Measurements from ENCODE around the gene UQCRQ.
A peak's percentile ranks its signal among the peaks of the same experiment; 100 is the strongest.

UQCRQ gene

GRCh38 chr5:132866342-132867045, at the start of gene UQCRQ, which contains the start of gene GDF9:
Gene UQCRQ (plus strand): TSS chr5:132866642. CDS start chr5:132866882, 240 bp downstream.
Gene GDF9 (minus strand): TSS chr5:132866469. CDS start chr5:132864533, 1,936 bp downstream.
- H3K36me3 ChIP-seq (ENCODE audit: control insufficient read depth, insufficient read depth, low read length), result no peaks in the 10 kb centered on the region
- peak within 1 kb of the TSS; percentile 92 for H3K4me3 ChIP-seq (ENCODE audit: low read length)
- H3K4me1 ChIP-seq (ENCODE audit: control insufficient read depth, insufficient read depth, low read length), result peaks cover 4% of the 10 kb centered on the region
- H3K9ac ChIP-seq (ENCODE audit: low read length), result peak within 1 kb of the TSS; percentile 94
- H3K9me3 ChIP-seq (ENCODE audit: control insufficient read depth, low read length), result no peaks in the 10 kb centered on the region
- no peaks in the 10 kb centered on the region for H3K27me3 ChIP-seq (ENCODE audit: control insufficient read depth, insufficient read depth, low read length)

GRCh38 chr5:132817011-132817410, 49.4 kb upstream of the UQCRQ start:
- H3K9ac ChIP-seq (ENCODE audit: low read length), result no peak overlapping the region
- H3K36me3 ChIP-seq (ENCODE audit: control insufficient read depth, insufficient read depth, low read length), result no peaks in the 10 kb centered on the region
- no peaks in the 10 kb centered on the region for H3K9me3 ChIP-seq (ENCODE audit: control insufficient read depth, low read length)
- peaks cover 6% of the 10 kb centered on the region for H3K27me3 ChIP-seq (ENCODE audit: control insufficient read depth, insufficient read depth, low read length)
- H3K4me1 ChIP-seq (ENCODE audit: control insufficient read depth, insufficient read depth, low read length), result peaks cover 7% of the 10 kb centered on the region
- no peak overlapping the region for H3K4me3 ChIP-seq (ENCODE audit: low read length)

- no peaks in the 10 kb centered on the region for H3K9me3 ChIP-seq (ENCODE audit: control insufficient read depth, low read length)
- no peak overlapping the region for H3K4me3 ChIP-seq (ENCODE audit: low read length)
- H3K36me3 ChIP-seq (ENCODE audit: control insufficient read depth, insufficient read depth, low read length), result no peaks in the 10 kb centered on the region
- H3K9ac ChIP-seq (ENCODE audit: low read length), result no peak overlapping the region
- peaks cover 16% of the 10 kb centered on the region for H3K4me1 ChIP-seq (ENCODE audit: control insufficient read depth, insufficient read depth, low read length)
- peaks cover 8% of the 10 kb centered on the region for H3K27me3 ChIP-seq (ENCODE audit: control insufficient read depth, insufficient read depth, low read length)
Observed at GRCh38 chr5:132819468-132819867, 47.0 kb upstream of the UQCRQ start.

GRCh38 chr5:132820162-132820754, 46.2 kb upstream of the UQCRQ start:
- peaks cover 16% of the 10 kb centered on the region for H3K4me1 ChIP-seq (ENCODE audit: control insufficient read depth, insufficient read depth, low read length)
- peaks cover 6% of the 10 kb centered on the region for H3K27me3 ChIP-seq (ENCODE audit: control insufficient read depth, insufficient read depth, low read length)
- H3K9me3 ChIP-seq (ENCODE audit: control insufficient read depth, low read length), result no peaks in the 10 kb centered on the region
- no peak overlapping the region for H3K4me3 ChIP-seq (ENCODE audit: low read length)
- no peaks in the 10 kb centered on the region for H3K36me3 ChIP-seq (ENCODE audit: control insufficient read depth, insufficient read depth, low read length)
- H3K9ac ChIP-seq (ENCODE audit: low read length), result no peak overlapping the region

GRCh38 chr5:132821350-132821749, 45.1 kb upstream of the UQCRQ start:
- peaks cover 6% of the 10 kb centered on the region for H3K27me3 ChIP-seq (ENCODE audit: control insufficient read depth, insufficient read depth, low read length)
- H3K4me3 ChIP-seq (ENCODE audit: low read length), result no peak overlapping the region
- H3K4me1 ChIP-seq (ENCODE audit: control insufficient read depth, insufficient read depth, low read length), result peaks cover 16% of the 10 kb centered on the region
- H3K36me3 ChIP-seq (ENCODE audit: control insufficient read depth, insufficient read depth, low read length), result no peaks in the 10 kb centered on the region
- H3K9ac ChIP-seq (ENCODE audit: low read length), result no peak overlapping the region
- no peaks in the 10 kb centered on the region for H3K9me3 ChIP-seq (ENCODE audit: control insufficient read depth, low read length)

GRCh38 chr5:132821791-132822190, 44.7 kb upstream of the UQCRQ start:
- Histone ChIP-seq H3K27me3 (ENCODE audit: control insufficient read depth, insufficient read depth, low read length) (peaks cover 6% of the 10 kb centered on the region), H3K36me3 (ENCODE audit: control insufficient read depth, insufficient read depth, low read length) (no peaks in the 10 kb centered on the region), H3K4me3 (ENCODE audit: low read length) (no peak overlapping the region), H3K4me1 (ENCODE audit: control insufficient read depth, insufficient read depth, low read length) (peaks cover 16% of the 10 kb centered on the region), H3K9ac (ENCODE audit: low read length) (no peak overlapping the region), H3K9me3 (ENCODE audit: control insufficient read depth, low read length) (no peaks in the 10 kb centered on the region)

- H3K27me3 ChIP-seq (ENCODE audit: control insufficient read depth, insufficient read depth, low read length), result peaks cover 6% of the 10 kb centered on the region
- H3K4me1 ChIP-seq (ENCODE audit: control insufficient read depth, insufficient read depth, low read length), result peaks cover 16% of the 10 kb centered on the region
- no peaks in the 10 kb centered on the region for H3K9me3 ChIP-seq (ENCODE audit: control insufficient read depth, low read length)
- no peaks in the 10 kb centered on the region for H3K36me3 ChIP-seq (ENCODE audit: control insufficient read depth, insufficient read depth, low read length)
- no peak overlapping the region for H3K9ac ChIP-seq (ENCODE audit: low read length)
- no peak overlapping the region for H3K4me3 ChIP-seq (ENCODE audit: low read length)
Observed at GRCh38 chr5:132822650-132823480, 43.6 kb upstream of the UQCRQ start.

- Histone ChIP-seq H3K36me3 (ENCODE audit: control insufficient read depth, insufficient read depth, low read length) (no peaks in the 10 kb centered on the region), H3K9ac (ENCODE audit: low read length) (no peak overlapping the region), H3K27me3 (ENCODE audit: control insufficient read depth, insufficient read depth, low read length) (peaks cover 6% of the 10 kb centered on the region), H3K4me3 (ENCODE audit: low read length) (no peak overlapping the region), H3K9me3 (ENCODE audit: control insufficient read depth, low read length) (no peaks in the 10 kb centered on the region), H3K4me1 (ENCODE audit: control insufficient read depth, insufficient read depth, low read length) (peaks cover 16% of the 10 kb centered on the region)
Observed at GRCh38 chr5:132823481-132824050, 42.9 kb upstream of the UQCRQ start.

- Histone ChIP-seq H3K27me3 (ENCODE audit: control insufficient read depth, insufficient read depth, low read length) (peaks cover 6% of the 10 kb centered on the region), H3K9me3 (ENCODE audit: control insufficient read depth, low read length) (no peaks in the 10 kb centered on the region), H3K9ac (ENCODE audit: low read length) (no peak overlapping the region), H3K4me1 (ENCODE audit: control insufficient read depth, insufficient read depth, low read length) (peaks cover 25% of the 10 kb centered on the region), H3K4me3 (ENCODE audit: low read length) (no peak overlapping the region), H3K36me3 (ENCODE audit: control insufficient read depth, insufficient read depth, low read length) (no peaks in the 10 kb centered on the region)
Observed at GRCh38 chr5:132824426-132824825, 42.0 kb upstream of the UQCRQ start.

GRCh38 chr5:132825033-132825833, 41.2 kb upstream of the UQCRQ start:
- Histone ChIP-seq H3K9me3 (ENCODE audit: control insufficient read depth, low read length) (no peaks in the 10 kb centered on the region), H3K27me3 (ENCODE audit: control insufficient read depth, insufficient read depth, low read length) (peaks cover 6% of the 10 kb centered on the region), H3K4me3 (ENCODE audit: low read length) (no peak overlapping the region), H3K36me3 (ENCODE audit: control insufficient read depth, insufficient read depth, low read length) (no peaks in the 10 kb centered on the region), H3K9ac (ENCODE audit: low read length) (no peak overlapping the region), H3K4me1 (ENCODE audit: control insufficient read depth, insufficient read depth, low read length) (peaks cover 20% of the 10 kb centered on the region)

GRCh38 chr5:132825834-132826391, 40.5 kb upstream of the UQCRQ start:
- H3K9ac ChIP-seq (ENCODE audit: low read length), result no peak overlapping the region

More at GRCh38 chr5:132825834-132826391, 40.5 kb upstream of the UQCRQ start:
- Histone ChIP-seq H3K4me3 (ENCODE audit: low read length) (no peak overlapping the region), H3K9me3 (ENCODE audit: control insufficient read depth, low read length) (no peaks in the 10 kb centered on the region), H3K27me3 (ENCODE audit: control insufficient read depth, insufficient read depth, low read length) (peaks cover 6% of the 10 kb centered on the region), H3K4me1 (ENCODE audit: control insufficient read depth, insufficient read depth, low read length) (peaks cover 22% of the 10 kb centered on the region), H3K36me3 (ENCODE audit: control insufficient read depth, insufficient read depth, low read length) (no peaks in the 10 kb centered on the region)
